Measurements from ENCODE around the gene GGTLC2.
A peak's percentile ranks its signal among the peaks of the same experiment; 100 is the strongest.

Gene GGTLC2

DNA sequence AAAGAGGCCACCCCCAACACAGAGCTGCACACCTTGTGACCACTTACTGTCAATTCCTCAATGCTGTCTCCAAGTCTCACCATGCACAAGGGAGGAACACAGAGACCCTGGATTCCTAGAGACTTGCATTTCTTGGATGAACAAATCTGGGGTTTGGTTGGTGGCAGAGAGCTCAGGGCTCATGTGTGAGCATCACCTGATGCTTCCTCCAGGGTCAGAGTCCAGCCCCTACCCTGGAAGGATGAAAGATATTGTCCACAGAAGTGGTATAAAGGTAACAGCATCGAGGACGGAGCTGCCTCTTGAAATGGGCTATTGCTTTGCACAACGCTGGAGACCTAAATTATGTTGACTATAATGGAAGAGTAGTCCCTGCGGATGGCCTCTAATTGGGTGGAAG is 36.0 kb downstream of the GGTLC2 start:
- H3K4me3 ChIP-seq (ENCODE audit: low read depth, low read length) = no peak overlapping the region
- TF ChIP-seq, protein P1, sequence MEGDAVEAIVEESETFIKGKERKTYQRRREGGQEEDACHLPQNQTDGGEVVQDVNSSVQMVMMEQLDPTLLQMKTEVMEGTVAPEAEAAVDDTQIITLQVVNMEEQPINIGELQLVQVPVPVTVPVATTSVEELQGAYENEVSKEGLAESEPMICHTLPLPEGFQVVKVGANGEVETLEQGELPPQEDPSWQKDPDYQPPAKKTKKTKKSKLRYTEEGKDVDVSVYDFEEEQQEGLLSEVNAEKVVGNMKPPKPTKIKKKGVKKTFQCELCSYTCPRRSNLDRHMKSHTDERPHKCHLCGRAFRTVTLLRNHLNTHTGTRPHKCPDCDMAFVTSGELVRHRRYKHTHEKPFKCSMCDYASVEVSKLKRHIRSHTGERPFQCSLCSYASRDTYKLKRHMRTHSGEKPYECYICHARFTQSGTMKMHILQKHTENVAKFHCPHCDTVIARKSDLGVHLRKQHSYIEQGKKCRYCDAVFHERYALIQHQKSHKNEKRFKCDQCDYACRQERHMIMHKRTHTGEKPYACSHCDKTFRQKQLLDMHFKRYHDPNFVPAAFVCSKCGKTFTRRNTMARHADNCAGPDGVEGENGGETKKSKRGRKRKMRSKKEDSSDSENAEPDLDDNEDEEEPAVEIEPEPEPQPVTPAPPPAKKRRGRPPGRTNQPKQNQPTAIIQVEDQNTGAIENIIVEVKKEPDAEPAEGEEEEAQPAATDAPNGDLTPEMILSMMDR (IDR thresholded peaks at IDR 0.05; ENCODE audit: low read depth, low read length) = no peak
- in situ Hi-C loops (cut with HindIII; ENCODE audit: low sequenced_read_pairs) = no loop called here
- no peak for DNase-seq (ENCODE audit: low read depth, low spot score)

DNA sequence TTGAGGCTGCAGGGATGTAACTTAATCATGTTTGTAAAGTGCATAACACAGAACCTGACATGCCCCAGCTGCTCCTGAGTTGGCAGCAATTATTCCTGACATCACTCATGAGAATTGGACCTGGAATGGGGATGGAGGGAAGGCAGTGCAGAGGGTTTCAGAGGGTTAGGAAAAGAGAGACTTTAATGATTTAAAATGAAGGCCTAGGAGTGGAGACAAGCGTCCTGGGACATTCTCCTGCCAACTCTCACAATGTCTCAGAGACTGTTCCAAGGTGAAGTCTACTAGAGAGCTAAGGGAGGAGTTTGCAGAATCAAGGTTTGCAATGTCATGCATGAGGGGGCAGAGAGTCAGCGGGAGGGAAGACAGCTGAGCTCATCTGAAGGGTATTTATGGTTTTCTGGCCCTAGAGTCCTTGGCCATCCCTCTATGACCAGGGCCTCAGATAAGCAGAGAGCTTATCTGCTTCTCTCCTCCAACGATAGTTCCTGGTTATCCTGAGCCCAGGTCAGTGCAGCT is 36.9 kb downstream of the GGTLC2 start:
- no peak overlapping the region for H3K4me3 ChIP-seq (ENCODE audit: low read depth, low read length)
- TF ChIP-seq, protein P1 (IDR thresholded peaks at IDR 0.05; ENCODE audit: low read depth, low read length) = no peak
- in situ Hi-C loops (cut with HindIII; ENCODE audit: low sequenced_read_pairs) = no loop called here
- no peak for DNase-seq (ENCODE audit: low read depth, low spot score)

DNA sequence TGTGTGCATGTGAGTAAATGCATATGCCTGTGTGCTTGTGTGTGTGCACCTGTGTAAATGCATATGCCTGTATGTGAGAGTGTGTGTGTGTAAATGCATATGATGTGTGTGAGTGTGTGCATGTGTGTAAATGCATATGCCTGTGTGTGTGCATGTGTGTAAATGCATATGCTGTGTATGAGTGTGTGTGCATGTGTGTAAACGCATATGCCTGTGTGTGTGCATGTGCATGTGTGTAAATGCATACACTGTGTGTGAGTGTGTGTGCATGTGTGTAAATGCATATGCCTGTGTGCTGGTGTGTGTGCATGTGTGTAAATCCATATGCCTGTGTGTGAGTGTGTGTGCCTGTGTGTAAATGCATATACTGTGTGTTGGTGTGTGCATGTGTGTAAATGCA is 37.8 kb downstream of the GGTLC2 start:
- in situ Hi-C loops (cut with HindIII; ENCODE audit: low sequenced_read_pairs) = no loop called here
- H3K4me3 ChIP-seq (ENCODE audit: low read depth, low read length) = no peak overlapping the region
- TF ChIP-seq, protein P1 (IDR thresholded peaks at IDR 0.05; ENCODE audit: low read depth, low read length) = no peak
- DNase-seq (ENCODE audit: low read depth, low spot score) = no peak

DNA sequence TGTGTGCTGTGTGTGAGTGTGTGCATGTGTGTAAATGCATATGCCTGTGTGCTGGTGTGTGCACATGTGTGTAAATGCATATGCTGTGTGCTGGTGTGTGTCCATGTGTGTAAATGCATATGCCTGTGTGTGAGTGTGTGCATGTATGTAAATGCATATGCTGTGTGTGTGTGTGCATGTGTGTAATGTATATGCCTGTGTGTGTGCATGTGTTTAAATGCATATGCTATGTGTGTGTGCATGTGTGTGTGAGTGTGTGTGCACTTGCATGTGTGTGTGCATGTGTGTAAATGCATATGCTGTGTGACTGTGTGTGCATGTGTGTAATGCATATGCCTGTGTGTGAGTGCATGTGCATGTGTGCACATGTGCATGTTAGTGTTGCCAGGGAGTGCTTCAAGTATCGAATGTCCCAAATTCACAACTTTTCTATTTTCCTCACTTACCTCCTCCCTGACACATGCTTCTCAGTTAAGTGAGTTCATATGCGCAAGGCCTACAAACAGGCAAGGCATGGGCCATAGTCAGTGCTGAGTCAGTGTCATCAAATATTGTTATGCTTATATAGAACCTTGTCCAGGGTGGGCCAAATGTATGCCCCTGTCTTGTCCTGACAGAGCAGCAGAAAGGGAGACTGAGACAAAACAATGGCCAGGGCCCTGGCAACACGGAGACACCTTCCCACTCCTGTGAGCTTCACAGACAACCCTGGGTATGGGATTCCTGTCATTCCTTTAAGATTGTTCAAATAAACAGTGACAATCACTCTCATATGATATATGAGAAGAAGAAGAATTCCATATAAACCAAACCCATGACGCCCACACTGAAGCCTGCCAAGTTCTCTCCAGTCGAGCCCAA is 38.6 kb downstream of the GGTLC2 start:
- DNase-seq (ENCODE audit: low read depth, low spot score) = peak; percentile 29
- in situ Hi-C loops (cut with HindIII; ENCODE audit: low sequenced_read_pairs) = no loop called here
- no peak overlapping the region for H3K4me3 ChIP-seq (ENCODE audit: low read depth, low read length)
- TF ChIP-seq, protein P1 (IDR thresholded peaks at IDR 0.05; ENCODE audit: low read depth, low read length) = no peak

DNA sequence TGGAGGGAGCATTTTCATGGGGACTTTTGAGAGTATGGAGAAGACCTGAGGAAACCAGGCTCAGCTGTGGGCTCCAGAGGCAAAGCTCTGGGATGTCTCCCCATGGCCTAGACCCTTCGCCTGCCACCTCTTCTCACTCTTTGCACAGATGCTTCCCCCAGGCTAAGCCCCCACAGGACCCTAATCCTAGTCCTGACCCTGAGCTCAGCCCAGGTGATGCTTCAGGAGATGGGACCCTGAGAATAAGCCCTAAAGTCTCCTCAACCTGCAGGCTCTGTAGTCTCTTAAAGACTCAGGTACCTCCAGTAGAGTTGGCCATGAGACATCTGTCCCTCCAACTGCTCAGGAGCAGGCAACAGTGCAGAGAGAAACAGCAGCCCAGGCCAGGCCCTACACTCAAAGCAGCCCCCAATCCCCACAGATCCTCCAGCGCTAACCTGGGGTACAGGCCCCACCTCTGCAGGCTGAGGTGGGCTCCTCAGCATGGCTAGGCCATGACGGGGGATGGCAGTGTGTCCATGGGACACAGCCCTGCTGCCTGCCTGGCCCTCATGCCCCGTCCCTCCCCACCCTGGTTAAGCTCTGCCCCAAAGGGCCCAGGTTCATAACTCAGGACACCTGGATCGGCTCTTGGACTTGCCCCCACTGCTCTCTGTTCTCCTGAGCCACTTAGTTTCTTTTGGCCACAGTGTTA is 39.4 kb downstream of the GGTLC2 start:
- TF ChIP-seq, protein P1 (IDR thresholded peaks at IDR 0.05; ENCODE audit: low read depth, low read length) = no peak
- no peak overlapping the region for H3K4me3 ChIP-seq (ENCODE audit: low read depth, low read length)
- in situ Hi-C loops (cut with HindIII; ENCODE audit: low sequenced_read_pairs) = no loop called here
- no peak for DNase-seq (ENCODE audit: low read depth, low spot score)

DNA sequence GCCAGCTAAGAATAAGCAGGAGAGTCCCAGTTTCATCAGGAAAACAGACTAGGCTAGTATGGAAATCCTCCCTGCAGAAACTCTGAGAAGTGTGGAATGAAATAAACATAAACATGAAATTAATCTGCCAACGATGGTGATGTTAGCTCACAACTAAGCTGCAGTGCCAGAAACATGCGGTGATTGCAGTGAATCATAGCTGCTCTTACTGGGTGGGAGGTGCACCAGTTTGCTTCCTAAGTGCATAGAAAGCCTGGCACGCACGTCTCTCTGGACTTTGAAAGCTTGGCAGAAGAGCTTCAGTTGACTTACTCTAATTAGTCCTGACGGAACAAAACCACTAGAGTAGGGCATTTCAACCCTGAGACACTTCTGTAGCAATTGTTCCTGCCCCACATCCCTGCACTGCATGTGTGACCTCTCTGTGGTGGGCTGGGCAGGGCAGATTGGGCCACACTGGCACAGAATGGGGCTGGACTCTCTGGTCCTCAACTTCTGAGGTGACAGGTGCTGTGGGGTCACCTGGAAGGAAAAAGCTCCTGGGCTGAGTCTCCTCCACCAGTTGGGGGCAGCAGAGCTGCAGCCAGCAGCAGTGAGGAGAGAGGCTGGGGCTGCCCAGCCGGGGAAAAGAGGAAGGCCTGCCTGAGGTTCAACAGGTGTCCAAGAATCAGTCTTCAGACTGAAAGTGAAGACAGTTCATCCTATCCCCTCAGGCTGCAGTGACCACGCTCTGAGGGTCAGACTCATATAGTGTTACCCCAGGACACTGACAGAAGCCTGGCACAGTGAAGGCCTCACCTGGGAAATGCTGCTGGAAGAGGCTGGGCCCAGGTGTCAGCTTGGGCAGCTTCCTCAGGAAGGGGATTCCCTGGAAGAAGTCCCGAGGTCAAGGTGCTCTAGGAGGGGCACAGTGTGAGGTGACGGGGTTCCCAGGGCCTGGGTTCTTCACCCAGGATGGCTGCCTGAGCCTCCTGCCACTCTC is 40.5 kb downstream of the GGTLC2 start:
- H3K4me3 ChIP-seq (ENCODE audit: low read depth, low read length) = no peak overlapping the region
- in situ Hi-C loops (cut with HindIII; ENCODE audit: low sequenced_read_pairs) = no loop called here
- peak; percentile 42 for DNase-seq (ENCODE audit: low read depth, low spot score)
- TF ChIP-seq, protein P1 (IDR thresholded peaks at IDR 0.05; ENCODE audit: low read depth, low read length) = peak; percentile 48

Data from astrocyte of the spinal cord (primary cell).